Measurements from ENCODE around the gene MARVELD1. TPM values are rescaled to one million over a fixed set of nuclear protein-coding genes. Genes with fewer than 3 reads are reported as not detected.
"Not testable (repeated sequence)": the region's sequence is repeated elsewhere in the genome, so short reads cannot be mapped to it uniquely, and the experiment has no call there.

The MARVELD1 gene
- total and polyA plus RNA-seq, 2 of the 13 experiments (the other 11 are each of a cell fraction or from before 2014, with no cell fraction given), result not detected

DNA sequence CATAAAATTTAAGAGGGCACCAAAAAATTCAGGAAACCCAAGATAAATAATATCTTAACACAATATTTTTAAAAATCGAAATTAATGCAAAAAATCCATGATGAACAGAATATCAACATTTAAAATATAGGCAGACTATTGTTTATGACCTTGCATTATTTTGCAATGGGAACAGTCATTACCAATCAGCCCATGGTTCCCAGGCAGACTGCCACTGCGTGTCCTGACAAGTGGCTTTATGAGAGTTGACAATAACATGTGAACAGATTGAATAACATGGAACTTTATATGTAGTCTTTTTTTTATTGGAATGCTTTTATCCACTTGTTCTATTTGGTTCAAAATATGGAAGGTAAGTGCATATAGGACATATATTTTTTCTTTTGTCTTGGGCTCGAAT lies 23.4 kb upstream of the MARVELD1 start (continued):
- TF ChIP-seq, protein P1, sequence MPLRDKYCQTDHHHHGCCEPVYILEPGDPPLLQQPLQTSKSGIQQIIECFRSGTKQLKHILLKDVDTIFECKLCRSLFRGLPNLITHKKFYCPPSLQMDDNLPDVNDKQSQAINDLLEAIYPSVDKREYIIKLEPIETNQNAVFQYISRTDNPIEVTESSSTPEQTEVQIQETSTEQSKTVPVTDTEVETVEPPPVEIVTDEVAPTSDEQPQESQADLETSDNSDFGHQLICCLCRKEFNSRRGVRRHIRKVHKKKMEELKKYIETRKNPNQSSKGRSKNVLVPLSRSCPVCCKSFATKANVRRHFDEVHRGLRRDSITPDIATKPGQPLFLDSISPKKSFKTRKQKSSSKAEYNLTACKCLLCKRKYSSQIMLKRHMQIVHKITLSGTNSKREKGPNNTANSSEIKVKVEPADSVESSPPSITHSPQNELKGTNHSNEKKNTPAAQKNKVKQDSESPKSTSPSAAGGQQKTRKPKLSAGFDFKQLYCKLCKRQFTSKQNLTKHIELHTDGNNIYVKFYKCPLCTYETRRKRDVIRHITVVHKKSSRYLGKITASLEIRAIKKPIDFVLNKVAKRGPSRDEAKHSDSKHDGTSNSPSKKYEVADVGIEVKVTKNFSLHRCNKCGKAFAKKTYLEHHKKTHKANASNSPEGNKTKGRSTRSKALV (CRISPR knock-in tag; IDR thresholded peaks at IDR 0.05), result no peak

DNA sequence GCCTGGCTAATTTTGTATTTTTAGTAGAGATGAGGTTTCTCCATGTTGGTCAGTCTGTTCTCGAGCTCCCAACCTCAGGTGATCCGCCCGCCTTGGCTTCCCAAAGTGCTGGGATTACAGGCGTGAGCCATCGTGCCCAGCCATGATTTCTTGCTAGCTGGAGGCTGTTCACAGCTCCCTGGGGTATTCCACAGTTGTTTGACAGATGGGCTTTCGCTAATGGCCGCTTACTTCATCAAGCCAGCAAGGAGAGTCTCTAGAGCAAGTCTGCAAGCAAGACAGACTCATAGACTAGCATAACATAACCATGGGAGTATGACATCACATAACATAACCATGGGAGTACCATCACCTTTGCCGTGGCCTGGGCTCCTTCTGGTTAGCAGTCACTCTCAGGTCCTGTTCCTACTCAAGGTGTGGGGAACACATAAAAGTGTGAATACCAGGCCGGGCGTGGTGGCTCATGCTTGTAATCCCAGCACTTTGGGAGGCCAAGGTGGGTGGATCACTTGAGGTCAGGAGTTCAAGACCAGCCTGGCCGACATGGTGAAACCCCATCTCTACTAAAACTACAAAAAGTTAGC lies 15.4 kb upstream of the MARVELD1 start:
- H3K4me2 ChIP-seq (ENCODE audit: low read depth, low read length); intact Hi-C loops (cut with micrococcal nuclease; ENCODE audit: unreplicated experiment); BruUV-seq (replicated peaks); H3K4me3 ChIP-seq (replicated peaks in 1 of 3; ENCODE audit: insufficient read depth in 1 of 3, low read depth in 2 of 3, low read length in 3 of 3); H3K27ac ChIP-seq (ENCODE audit: extremely low read length, insufficient read depth, low read length); CTCF ChIA-PET (ENCODE audit: low intra/inter-chr PET ratio, low total read pairs); H2AFZ ChIP-seq (ENCODE audit: low read length); H3K79me2 ChIP-seq (ENCODE audit: insufficient read depth, low read length); H3K9me3 ChIP-seq (ENCODE audit: low read length); FAIRE-seq; DNase-seq (ENCODE audit: low spot score); H3K36me3 ChIP-seq (replicated peaks in 1 of 2; ENCODE audit: control insufficient read depth in 1 of 2, insufficient read depth in 2 of 2, low read length in 2 of 2); H3K9ac ChIP-seq (ENCODE audit: insufficient read depth, low read depth, low read length); H3K27me3 ChIP-seq (ENCODE audit: control insufficient read depth in 1 of 2, insufficient read depth in 2 of 2, low read length in 2 of 2); H4K20me1 ChIP-seq (ENCODE audit: insufficient read depth, low read length); ATAC-seq; in situ Hi-C loops (cut with HindIII; ENCODE audit: extremely low pct_ligation_motif_present, low pct_unique_long_range_greater_than_20kb); TF ChIP-seq CREB1 (CRISPR knock-in tag; IDR thresholded peaks at IDR 0.05): not testable (repeated sequence)
- peak; percentile 27; the same call in 1 of the 2 replicates for TF ChIP-seq CREB1 (IDR thresholded peaks at IDR 0.05)
- peaks cover 32% of the 10 kb centered on the region for H3K4me1 ChIP-seq (ENCODE audit: insufficient read depth, low read length)
- 69% methylated on average over 10 of the region's 11 CpGs for WGBS (ENCODE audit: low lambda C conversion rate)
- POLR2A ChIA-PET, result interaction anchor here (1.1 to 3.9 kb wide), 3 partner anchors 11 to 22 kb away, joined by 3 to 19 read pairs (median 3); partner anchors contain the start of gene AVPI1

Data from HepG2 (cell line).